Tibial nerve (tissue), 4 donors: ENCODE results near the gene TBC1D8. TPM values are rescaled to one million over a fixed set of nuclear protein-coding genes. Genes with fewer than 3 reads are reported as not detected.

Experiments
- DNase-seq, 2 donors: peaks; one replicate each; pipeline ENCODE4 v3.0.0-alpha.2; 2019; ENCODE audit warnings: low spot score in 2 of 2
- H3K27ac ChIP-seq, 4 donors: fragments of 200-600 bp; sonication (generic) in 3 of 4; one replicate each; pipeline ENCODE4 v1.5.1; 2017 to 2019; ENCODE audit warnings: mild to moderate bottlenecking in 1 of 4
- H3K27me3 ChIP-seq, 2 donors: fragments of 200-600 bp; sonication (generic) in 1 of 2; one replicate each; pipeline versions ENCODE4 v1.5.1 to v1.6.0; 2017 to 2019
- H3K36me3 ChIP-seq, 3 donors: fragments of 200-600 bp; sonication (generic); one replicate each; pipeline ENCODE4 v1.5.1; 2018 to 2019
- H3K4me1 ChIP-seq, 4 donors: fragments of 200-600 bp; sonication (generic) in 3 of 4; one replicate each; pipeline ENCODE4 v1.5.1; 2017 to 2019
- H3K4me3 ChIP-seq, 4 donors: fragments of 200-600 bp; sonication (generic) in 3 of 4; one replicate each; pipeline ENCODE4 v1.5.1; 2017 to 2019; ENCODE audit warnings: mild to moderate bottlenecking in 1 of 4, moderate library complexity in 1 of 4
- H3K9me3 ChIP-seq, 4 donors: fragments of 200-600 bp; sonication (generic) in 3 of 4; one replicate each; pipeline ENCODE4 v1.5.1; 2017 to 2019
- EP300 ChIP-seq, 2 donors: sonication (generic); formaldehyde crosslinking; IDR thresholded peaks; one replicate each; pipeline ENCODE4 v1.6.1; 2017; ENCODE audit warnings: antibody characterized with exemption in 2 of 2, mild to moderate bottlenecking in 1 of 2
- POLR2A ChIP-seq, 2 donors: fragments of 450-650 bp; IDR thresholded peaks; one replicate each; pipeline ENCODE4 v1.6.1; 2017; ENCODE audit warnings: antibody characterized with exemption in 2 of 2, mild to moderate bottlenecking in 2 of 2, moderate library complexity in 2 of 2
- WGBS, 2 donors: methylation state at CpG; one replicate each; pipeline ENCODE4 v1.1.5; 2018; 5-methylcytosine and 5-hydroxymethylcytosine counted together
- total RNA-seq, 4 donors: library from RNA; depleted of rRNA; stranded (reverse); fragments of >200 nt; gene quantifications; one replicate each; pipeline ENCODE4 v1.1.0, GENCODE V29; 2016
- TF ChIP-seq, protein P1 (sequence below), 5 experiments: fragments of 200-600 bp in 3 of 5; fragments of 450-650 bp in 2 of 5; sonication (generic) in 3 of 5; IDR thresholded peaks; one replicate each; pipeline ENCODE4 v1.5.1; 2016 to 2019; ENCODE audit warnings: antibody characterized with exemption in 5 of 5, mild to moderate bottlenecking in 3 of 5, moderate library complexity in 2 of 5

Gene TBC1D8
- total RNA-seq, 4 donors from 2014 or later = 42.4 to 87.9 (median 47.3) TPM

- Histone ChIP-seq H3K4me1 (peaks cover 0 to 43% (median 9%) of the 10 kb centered on the region in 4 donors), H3K27ac (peak overlapping the region; percentile 84 to 91 (median 84)), H3K9me3 (no peaks in the 10 kb centered on the region), H3K27me3 (no peaks in the 10 kb centered on the region), H3K36me3 (peaks cover 0 to 42% (median 34%) of the 10 kb centered on the region in 3 donors), H3K4me3 (peak overlapping the region; percentile 73 to 94 (median 92))
- no peak for DNase-seq
- TF ChIP-seq EP300 (IDR thresholded peaks at IDR 0.05) (no peak), POLR2A (IDR thresholded peaks at IDR 0.05) (no peak)
- TF ChIP-seq, protein P1, sequence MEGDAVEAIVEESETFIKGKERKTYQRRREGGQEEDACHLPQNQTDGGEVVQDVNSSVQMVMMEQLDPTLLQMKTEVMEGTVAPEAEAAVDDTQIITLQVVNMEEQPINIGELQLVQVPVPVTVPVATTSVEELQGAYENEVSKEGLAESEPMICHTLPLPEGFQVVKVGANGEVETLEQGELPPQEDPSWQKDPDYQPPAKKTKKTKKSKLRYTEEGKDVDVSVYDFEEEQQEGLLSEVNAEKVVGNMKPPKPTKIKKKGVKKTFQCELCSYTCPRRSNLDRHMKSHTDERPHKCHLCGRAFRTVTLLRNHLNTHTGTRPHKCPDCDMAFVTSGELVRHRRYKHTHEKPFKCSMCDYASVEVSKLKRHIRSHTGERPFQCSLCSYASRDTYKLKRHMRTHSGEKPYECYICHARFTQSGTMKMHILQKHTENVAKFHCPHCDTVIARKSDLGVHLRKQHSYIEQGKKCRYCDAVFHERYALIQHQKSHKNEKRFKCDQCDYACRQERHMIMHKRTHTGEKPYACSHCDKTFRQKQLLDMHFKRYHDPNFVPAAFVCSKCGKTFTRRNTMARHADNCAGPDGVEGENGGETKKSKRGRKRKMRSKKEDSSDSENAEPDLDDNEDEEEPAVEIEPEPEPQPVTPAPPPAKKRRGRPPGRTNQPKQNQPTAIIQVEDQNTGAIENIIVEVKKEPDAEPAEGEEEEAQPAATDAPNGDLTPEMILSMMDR (IDR thresholded peaks at IDR 0.05) = no peak
- 2% methylated on average over 23 to 26 of the region's 26 CpGs for WGBS, 2 donors
These were observed 148.5 kb downstream of the TBC1D8 start for GRCh38 chr2:101002562-101003277.

DNA sequence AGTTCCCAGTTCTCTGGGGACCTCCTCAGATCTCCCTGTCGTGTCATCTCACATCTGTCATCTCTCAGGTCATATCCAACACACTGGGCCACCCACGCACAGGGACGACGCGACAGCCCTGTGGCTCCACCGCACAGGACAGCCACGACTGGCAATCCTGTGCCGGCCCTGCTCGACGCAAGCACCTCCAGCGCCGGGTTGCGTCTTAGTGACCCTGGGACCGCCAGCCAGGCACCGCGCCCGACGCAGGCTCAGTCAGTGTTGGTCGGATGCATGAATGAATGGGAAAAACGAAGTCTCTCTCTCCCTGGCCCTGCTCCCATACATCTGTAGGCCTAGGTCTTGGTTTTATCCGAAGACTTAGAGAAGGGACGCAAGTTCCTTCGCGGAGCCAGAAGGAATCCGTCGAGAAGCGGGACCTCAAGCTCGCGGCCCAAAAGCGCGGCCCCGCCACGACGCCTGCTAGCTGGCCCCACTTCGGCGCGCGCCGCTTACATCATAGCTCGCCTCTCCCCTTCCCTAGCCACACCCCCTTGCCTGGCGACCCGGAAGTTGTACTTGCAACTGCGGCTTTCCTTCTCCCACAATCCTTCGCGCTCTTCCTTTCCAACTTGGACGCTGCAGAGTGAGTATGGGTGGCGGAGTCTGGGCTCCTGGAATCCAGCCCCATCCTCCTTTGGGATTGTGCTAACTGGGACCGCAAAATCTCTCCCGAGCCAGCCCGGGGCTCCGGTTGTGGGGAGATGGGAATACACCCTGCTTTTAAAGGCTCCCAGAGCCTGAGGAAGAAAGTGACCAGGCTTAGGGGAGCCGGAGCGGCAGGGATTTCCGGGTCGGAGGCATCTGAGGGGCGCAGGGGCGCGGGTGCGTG, 149.3 kb downstream of the TBC1D8 start, which contains the start of gene RPL31:
Gene RPL31, plus strand, starts transcription at position 599 of the 871 bp plus-strand sequence. CDS start 413 bp downstream, outside the sequence.
- Histone ChIP-seq H3K4me3 (peak within 1 kb of the TSS; percentile 73 to 94 (median 92)), H3K27ac (peak within 1 kb of the TSS; percentile 84 to 91 (median 84)), H3K9me3 (no peaks in the 10 kb centered on the region), H3K27me3 (no peaks in the 10 kb centered on the region), H3K36me3 (peaks cover 0 to 34% (median 29%) of the 10 kb centered on the region in 3 donors), H3K4me1 (peaks cover 0 to 43% (median 9%) of the 10 kb centered on the region in 4 donors)
- DNase-seq = peak; percentile 94 to 97
- WGBS, 2 donors = 8 to 13% methylated on average over 36 to 56 of the region's 59 CpGs
- TF ChIP-seq POLR2A (IDR thresholded peaks at IDR 0.05) (peak; percentile 76 to 80), EP300 (IDR thresholded peaks at IDR 0.05) (peak; percentile 89 to 97)
- TF ChIP-seq, protein P1 (IDR thresholded peaks at IDR 0.05) = no peak

- Histone ChIP-seq H3K4me1 (peaks cover 0 to 29% (median 9%) of the 10 kb centered on the region in 4 donors), H3K27ac (no peak overlapping the region), H3K27me3 (no peaks in the 10 kb centered on the region), H3K9me3 (no peaks in the 10 kb centered on the region), H3K36me3 (peaks cover 0 to 22% (median 11%) of the 10 kb centered on the region in 3 donors), H3K4me3 (no peak overlapping the region)
- 87 to 88% methylated on average over 2 of the region's 2 CpGs for WGBS, 2 donors
- TF ChIP-seq POLR2A (IDR thresholded peaks at IDR 0.05) = no peak
- TF ChIP-seq EP300 (IDR thresholded peaks at IDR 0.05) = no peak
- TF ChIP-seq, protein P1 (IDR thresholded peaks at IDR 0.05) = no peak
- DNase-seq = no peak
These were observed 151.2 kb downstream of the TBC1D8 start for GRCh38 chr2:100999995-101000394.

GRCh38 chr2:100998235-100998573, 153.0 kb downstream of the TBC1D8 start:
- Histone ChIP-seq H3K9me3 (no peaks in the 10 kb centered on the region), H3K36me3 (peaks cover 0 to 22% (median 0%) of the 10 kb centered on the region in 3 donors), H3K27me3 (no peaks in the 10 kb centered on the region), H3K4me3 (no peak overlapping the region), H3K4me1 (peaks cover 0 to 11% (median 1%) of the 10 kb centered on the region in 4 donors), H3K27ac (no peak overlapping the region)
- DNase-seq = no peak
- WGBS, 2 donors = 65 to 71% methylated on average over 6 of the region's 6 CpGs
- TF ChIP-seq, protein P1 (IDR thresholded peaks at IDR 0.05) = no peak
- TF ChIP-seq EP300 (IDR thresholded peaks at IDR 0.05) (no peak), POLR2A (IDR thresholded peaks at IDR 0.05) (no peak)
